ENCODE measurements around the gene TNK2.

DNA sequence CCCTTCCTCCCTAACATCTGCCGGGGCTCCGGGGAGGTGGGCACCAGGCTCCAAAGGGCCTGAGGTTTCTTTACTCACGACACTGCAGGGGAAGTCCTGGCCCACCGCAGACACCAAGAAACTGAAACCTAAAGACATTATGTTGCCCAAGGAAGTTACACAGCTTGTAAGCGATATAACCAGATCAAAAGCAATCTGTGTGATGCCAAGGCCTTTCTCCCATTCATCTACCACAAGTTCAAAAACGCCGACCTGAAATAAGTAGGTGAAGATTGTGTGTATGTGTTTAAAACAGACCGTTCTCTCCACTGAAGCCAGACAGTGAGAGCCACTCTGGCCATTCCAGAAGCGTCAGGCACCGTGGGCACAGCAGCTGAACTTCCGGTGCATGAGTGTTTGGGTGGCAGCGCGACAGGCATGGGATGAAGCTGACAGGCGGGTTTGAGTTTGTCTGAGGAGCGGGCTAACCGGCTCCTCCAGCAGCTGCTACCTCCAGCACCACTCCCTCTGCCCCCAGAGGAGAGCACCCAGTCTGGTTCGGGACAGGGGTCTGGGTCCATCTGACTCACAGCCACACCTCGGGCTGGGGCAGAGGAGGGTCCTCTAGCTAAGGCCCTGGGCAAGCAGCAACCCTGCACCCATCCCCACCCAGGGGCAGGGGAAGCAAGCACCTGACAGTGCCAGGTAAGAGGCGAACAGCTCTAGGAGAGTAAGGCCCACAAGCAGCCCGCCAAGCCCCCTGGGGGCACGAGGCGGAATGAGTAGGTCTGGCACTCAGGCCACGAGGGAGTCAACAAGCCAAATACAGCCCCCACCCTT is 1.3 kb downstream of the TNK2 start:
- TF ChIP-seq, protein P1, sequence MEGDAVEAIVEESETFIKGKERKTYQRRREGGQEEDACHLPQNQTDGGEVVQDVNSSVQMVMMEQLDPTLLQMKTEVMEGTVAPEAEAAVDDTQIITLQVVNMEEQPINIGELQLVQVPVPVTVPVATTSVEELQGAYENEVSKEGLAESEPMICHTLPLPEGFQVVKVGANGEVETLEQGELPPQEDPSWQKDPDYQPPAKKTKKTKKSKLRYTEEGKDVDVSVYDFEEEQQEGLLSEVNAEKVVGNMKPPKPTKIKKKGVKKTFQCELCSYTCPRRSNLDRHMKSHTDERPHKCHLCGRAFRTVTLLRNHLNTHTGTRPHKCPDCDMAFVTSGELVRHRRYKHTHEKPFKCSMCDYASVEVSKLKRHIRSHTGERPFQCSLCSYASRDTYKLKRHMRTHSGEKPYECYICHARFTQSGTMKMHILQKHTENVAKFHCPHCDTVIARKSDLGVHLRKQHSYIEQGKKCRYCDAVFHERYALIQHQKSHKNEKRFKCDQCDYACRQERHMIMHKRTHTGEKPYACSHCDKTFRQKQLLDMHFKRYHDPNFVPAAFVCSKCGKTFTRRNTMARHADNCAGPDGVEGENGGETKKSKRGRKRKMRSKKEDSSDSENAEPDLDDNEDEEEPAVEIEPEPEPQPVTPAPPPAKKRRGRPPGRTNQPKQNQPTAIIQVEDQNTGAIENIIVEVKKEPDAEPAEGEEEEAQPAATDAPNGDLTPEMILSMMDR (IDR thresholded peaks at IDR 0.05; ENCODE audit: insufficient read depth, low read depth, low read length), result no peak
- no peak for TF ChIP-seq EZH2 (IDR thresholded peaks at IDR 0.05; ENCODE audit: insufficient read depth, low read length)
